WERI-Rb-1 (cell line): Measurements from ENCODE around the gene XIRP1.
A peak's percentile ranks its signal among the peaks of the same experiment; 100 is the strongest.
"Not testable (repeated sequence)": the region's sequence is repeated elsewhere in the genome, so short reads cannot be mapped to it uniquely, and the experiment has no call there.

Experiments
- DNase-seq: peaks from one replicate; pipeline ENCODE4 v3.0.0-alpha.2; 2020
- H3K27ac ChIP-seq: fragments of 250-450 bp; sonication (Bioruptor Pico); 2 replicates; pipeline ENCODE4 v1.5.1; 2020; ENCODE audit warnings: mild to moderate bottlenecking, moderate library complexity
- H3K27me3 ChIP-seq: fragments of 250-450 bp; sonication (Bioruptor Pico); 2 replicates; pipeline ENCODE4 v1.5.1; 2021; ENCODE audit warnings: mild to moderate bottlenecking, low read depth, moderate library complexity; ENCODE audit not compliant: insufficient read depth, severe bottlenecking
- H3K36me3 ChIP-seq: fragments of 250-450 bp; sonication (Bioruptor Pico); 2 replicates; pipeline ENCODE4 v1.5.1; 2020; ENCODE audit warnings: mild to moderate bottlenecking, moderate library complexity
- H3K4me3 ChIP-seq: 2 replicates; pipeline ENCODE4 v1.5.1; 2011; ENCODE audit warnings: low read depth, mild to moderate bottlenecking, control low read depth, low read length
- H3K9me3 ChIP-seq: fragments of 250-450 bp; sonication (Bioruptor Pico); 2 replicates; pipeline ENCODE4 v1.5.1; 2021; ENCODE audit warnings: mild to moderate bottlenecking, moderate library complexity; ENCODE audit not compliant: severe bottlenecking
- TF ChIP-seq, protein P1 (sequence below): IDR thresholded peaks from 2 replicates; pipeline ENCODE4 v1.5.1; 2011; ENCODE audit warnings: low read depth, mild to moderate bottlenecking, control low read depth, inconsistent platforms, low read length

The XIRP1 gene

DNA sequence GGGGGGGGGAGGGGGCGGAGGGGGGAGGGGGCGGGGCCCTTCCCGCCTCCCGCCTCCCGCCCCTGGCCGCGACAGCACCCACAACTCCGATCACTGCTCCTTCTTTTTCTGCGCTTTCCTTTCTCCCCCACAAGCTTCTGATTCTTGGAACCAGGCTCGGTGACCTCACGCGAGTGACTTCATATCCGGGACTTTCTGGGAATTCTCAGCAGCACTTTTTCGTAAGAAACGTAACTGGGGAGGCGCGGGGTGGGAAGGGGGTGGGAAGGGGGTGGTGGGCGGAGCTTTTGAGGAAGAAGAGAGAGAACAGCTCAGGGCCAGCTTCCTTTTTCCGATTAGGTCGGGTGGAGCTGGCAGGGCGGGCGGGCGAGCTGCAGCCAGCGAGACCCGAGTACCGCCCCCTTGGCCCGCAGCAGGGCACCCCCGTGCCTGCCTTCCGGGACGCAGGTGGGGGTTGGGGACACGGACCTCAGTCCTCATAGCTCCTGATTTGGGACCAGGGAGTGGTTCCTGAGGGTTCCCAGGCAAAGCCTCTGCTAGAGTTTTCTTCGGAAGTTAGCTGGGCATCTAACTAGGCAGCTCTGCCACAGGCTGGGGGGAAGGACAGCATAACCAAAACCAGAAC, 14.6 kb downstream of the XIRP1 start:
- Histone ChIP-seq H3K4me3 (peak overlapping the region; percentile 63), H3K9me3 (no peaks in the 10 kb centered on the region), H3K36me3 (no peaks in the 10 kb centered on the region), H3K27me3 (no peaks in the 10 kb centered on the region), H3K27ac (peak overlapping the region; percentile 77)
- TF ChIP-seq, protein P1, sequence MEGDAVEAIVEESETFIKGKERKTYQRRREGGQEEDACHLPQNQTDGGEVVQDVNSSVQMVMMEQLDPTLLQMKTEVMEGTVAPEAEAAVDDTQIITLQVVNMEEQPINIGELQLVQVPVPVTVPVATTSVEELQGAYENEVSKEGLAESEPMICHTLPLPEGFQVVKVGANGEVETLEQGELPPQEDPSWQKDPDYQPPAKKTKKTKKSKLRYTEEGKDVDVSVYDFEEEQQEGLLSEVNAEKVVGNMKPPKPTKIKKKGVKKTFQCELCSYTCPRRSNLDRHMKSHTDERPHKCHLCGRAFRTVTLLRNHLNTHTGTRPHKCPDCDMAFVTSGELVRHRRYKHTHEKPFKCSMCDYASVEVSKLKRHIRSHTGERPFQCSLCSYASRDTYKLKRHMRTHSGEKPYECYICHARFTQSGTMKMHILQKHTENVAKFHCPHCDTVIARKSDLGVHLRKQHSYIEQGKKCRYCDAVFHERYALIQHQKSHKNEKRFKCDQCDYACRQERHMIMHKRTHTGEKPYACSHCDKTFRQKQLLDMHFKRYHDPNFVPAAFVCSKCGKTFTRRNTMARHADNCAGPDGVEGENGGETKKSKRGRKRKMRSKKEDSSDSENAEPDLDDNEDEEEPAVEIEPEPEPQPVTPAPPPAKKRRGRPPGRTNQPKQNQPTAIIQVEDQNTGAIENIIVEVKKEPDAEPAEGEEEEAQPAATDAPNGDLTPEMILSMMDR = no peak
- DNase-seq = peak; percentile 66

- Histone ChIP-seq H3K4me3 (no peak overlapping the region), H3K9me3 (no peaks in the 10 kb centered on the region), H3K36me3 (no peaks in the 10 kb centered on the region), H3K27me3 (no peaks in the 10 kb centered on the region), H3K27ac (no peak overlapping the region)
- TF ChIP-seq, protein P1 = no peak
- no peak for DNase-seq
Observed at GRCh38 chr3:39176025-39176714, 16.2 kb downstream of the XIRP1 start.

GRCh38 chr3:39173318-39174125, 18.9 kb downstream of the XIRP1 start:
- no peak for DNase-seq
- no peaks in the 10 kb centered on the region for H3K9me3 ChIP-seq
- no peak overlapping the region for H3K27ac ChIP-seq
- H3K27me3 ChIP-seq = no peaks in the 10 kb centered on the region
- TF ChIP-seq, protein P1 = no peak
- H3K36me3 ChIP-seq = no peaks in the 10 kb centered on the region
- H3K4me3 ChIP-seq = no peak overlapping the region

- Histone ChIP-seq H3K4me3 (no peak overlapping the region), H3K9me3 (no peaks in the 10 kb centered on the region), H3K27ac (no peak overlapping the region), H3K27me3 (no peaks in the 10 kb centered on the region), H3K36me3 (no peaks in the 10 kb centered on the region)
- DNase-seq = no peak
- TF ChIP-seq, protein P1 = no peak
Observed at GRCh38 chr3:39171860-39172259, 20.5 kb downstream of the XIRP1 start.

DNA sequence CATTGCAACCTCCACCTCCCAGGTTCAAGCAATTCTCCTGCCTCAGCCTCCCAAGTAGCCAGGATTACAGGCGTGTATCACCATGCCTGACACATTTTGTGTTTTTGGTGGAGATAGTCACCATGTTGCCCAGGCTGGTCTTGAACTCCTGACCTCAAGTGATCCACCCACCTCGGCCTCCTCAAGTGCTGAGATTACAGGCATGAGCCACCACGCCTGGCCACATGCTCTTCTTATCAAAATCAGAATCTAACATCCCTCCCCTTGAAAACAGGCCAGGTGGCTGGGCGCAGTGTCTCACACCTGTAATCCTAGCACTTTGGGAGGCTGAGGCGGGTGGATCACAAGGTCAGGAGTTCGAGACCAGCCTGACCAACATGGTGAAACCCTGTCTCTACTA, 21.5 kb downstream of the XIRP1 start:
- H3K4me3 ChIP-seq, H3K9me3 ChIP-seq, H3K27ac ChIP-seq, H3K27me3 ChIP-seq, H3K36me3 ChIP-seq, DNase-seq: not testable (repeated sequence)

- TF ChIP-seq, protein P1 = no peak
- H3K27ac ChIP-seq = no peak overlapping the region
- DNase-seq = no peak
- no peak overlapping the region for H3K4me3 ChIP-seq
- no peaks in the 10 kb centered on the region for H3K27me3 ChIP-seq
- H3K9me3 ChIP-seq = no peaks in the 10 kb centered on the region
- H3K36me3 ChIP-seq = no peaks in the 10 kb centered on the region
Observed at GRCh38 chr3:39170461-39170860, 21.9 kb downstream of the XIRP1 start.
